Kidney glomerular epithelial cell (primary cell): Measurements from ENCODE around the gene ACVR1.
"Not testable (repeated sequence)": the region's sequence is repeated elsewhere in the genome, so short reads cannot be mapped to it uniquely, and the experiment has no call there.

ENCODE experiments used
- DNase-seq: peaks from one replicate; lab custom pipeline; 2025; lab: John Stamatoyannopoulos, UW

The ACVR1 gene

DNA sequence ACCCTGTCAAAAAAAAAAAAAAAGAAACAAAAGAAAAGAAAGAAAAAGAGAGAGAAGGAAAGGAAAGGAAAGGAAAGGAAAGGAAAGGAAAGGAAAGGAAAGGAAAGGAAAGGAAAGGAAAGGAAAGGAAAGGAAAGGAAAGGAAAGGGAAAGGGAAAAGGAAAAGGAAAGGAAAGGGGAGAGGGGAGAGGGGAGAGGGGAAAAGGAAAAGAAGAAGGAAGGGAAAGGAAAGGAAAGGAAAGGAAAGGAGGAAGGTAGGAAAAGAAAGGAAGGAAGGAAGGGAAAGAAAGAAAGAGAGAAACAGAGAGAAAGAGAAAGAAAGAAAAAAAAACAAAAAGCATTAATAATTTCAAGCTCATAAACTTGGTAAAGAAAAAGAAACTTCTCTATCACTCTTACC, 49.5 kb downstream of the ACVR1 start:
- DNase-seq: not testable (repeated sequence)

DNA sequence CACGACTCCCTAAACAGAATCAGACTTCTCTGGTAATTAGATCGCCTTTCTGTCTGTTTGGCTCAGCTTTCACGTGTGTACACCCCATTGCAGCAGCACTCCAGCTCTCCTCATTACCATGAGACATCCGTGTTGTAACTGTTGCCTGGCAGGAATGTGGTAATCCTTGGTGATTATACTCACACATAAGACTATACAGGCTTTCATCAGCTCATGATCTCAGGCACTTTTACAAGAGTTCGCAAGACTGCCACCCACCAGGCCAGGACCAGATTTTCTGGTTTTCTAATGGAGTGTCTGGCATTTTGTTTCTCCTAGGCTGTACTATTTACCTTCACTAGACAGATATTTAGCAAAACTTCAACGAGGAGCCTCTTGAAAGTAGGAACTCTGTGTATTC, 50.2 kb downstream of the ACVR1 start:
- no peak for DNase-seq

DNA sequence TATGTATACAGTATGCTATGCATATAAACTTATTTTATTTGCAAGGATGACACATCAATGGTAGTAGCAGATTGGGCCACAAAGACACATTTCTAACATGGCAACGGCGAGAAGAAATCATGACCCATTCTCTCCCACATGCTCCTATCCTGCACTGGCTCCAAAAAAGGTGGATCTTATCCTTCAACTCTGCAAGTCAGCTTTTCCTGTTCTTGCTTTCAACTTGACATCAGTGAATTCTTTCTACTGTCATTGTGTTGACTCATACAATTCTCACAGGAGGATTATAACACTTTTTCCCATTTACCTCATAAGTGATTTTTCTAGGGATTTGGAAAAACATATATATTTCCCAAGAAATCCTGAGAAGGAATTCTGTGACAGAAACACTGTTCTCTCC, 53.1 kb downstream of the ACVR1 start:
- DNase-seq: no peak

DNA sequence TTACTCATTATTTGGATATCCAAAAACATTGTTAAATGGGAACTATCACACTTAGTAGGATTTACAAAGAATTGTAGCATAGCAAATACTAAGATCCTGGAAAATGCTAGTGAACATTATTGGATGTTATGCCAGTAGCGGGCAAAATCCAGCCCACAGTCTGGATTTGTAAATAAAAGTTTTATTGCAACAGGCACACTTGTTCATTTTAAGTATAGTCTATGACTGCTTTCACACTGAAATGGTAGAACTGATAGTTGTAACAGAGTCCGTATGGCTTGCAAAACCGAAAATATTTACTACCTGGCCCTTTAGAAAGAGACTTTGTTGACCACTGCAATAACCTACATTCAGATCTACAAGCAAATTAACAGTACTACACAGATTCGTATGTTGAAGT, 53.6 kb downstream of the ACVR1 start:
- no peak for DNase-seq

DNA sequence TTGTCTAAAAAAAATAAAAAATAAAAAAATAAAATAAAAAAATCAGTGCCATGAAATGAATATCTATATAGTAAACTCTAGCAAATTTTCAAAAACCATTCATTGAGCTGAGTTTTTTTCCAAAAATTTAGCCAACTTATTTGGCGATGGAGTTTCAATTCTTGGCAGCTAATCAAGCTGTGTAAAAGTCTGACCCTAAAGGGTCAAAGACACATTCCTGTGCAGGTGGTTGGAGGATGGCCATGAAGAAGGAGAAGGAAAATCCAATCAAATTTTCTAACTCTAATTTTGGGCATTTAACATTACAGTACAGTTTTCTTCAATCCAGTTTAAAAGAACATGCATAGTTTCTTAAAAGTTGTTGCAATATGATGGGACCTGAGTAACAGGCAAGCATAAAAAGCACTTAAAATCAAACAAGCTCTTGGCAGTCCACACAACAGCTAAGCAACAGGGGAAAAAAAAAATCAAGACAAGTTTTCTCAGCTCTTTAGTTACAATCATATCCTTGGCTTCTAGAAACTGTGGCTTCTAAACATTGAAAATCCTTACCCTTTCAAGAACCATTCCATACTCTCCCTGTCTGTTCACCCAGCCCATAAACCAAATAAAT, 54.5 kb downstream of the ACVR1 start:
- no peak for DNase-seq

DNA sequence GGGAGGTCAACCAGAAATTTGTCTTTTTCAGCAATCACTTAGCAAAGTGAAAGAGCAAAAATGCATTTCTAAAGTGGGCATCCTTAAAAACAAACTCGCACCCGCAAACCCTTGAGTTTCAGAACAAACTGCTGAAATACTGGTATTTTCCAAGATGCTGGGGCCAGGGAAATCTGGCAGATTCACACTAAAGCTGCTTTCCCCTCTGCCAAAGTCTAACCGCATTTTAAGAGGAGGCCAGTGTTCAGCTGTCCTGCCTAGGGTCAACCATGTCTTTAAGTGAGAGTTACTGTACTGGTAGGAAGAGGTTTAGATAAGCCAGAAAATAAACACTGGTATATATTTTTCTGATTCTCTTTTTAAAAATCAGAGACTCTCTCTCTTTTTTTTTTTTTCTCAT, 55.9 kb downstream of the ACVR1 start:
- no peak for DNase-seq

DNA sequence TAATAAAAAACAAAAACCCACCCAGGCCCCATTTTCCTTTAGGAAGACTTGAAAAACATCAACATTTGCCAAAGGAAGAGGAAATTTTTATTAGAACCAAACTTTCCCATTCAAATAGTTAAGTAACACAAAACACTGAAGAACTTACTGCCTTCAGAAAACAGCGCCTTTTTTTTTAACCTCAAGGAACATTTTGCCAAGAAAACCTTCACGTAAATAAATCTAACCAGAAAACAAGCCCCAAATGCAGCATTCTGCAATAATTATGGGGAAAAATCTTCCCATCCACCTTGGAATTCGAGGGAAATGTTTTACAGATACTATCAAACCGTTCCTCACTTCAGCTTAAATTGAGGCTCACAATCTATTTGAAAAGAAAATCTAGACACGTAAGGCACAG, 56.4 kb downstream of the ACVR1 start:
- no peak for DNase-seq

DNA sequence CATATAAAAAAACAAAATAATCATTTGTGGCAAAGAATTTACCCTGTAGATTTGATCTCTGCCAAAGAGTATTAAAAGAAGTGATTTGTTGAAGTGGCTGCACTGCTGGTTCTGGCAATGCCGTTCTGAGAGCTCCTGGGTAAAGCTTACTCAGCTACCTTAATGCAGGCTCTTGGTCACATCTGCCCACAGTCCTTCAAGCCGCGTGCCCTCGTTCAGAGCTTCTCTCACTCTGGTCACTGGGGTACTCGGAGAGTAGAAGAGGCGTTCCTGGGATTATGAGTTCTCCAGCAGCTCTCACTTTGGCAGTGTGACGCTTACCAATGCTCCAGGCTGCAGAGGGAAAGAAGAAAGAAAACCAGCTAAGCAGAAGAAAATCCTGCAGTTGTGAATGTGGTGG, 57.9 kb downstream of the ACVR1 start:
- no peak for DNase-seq

DNA sequence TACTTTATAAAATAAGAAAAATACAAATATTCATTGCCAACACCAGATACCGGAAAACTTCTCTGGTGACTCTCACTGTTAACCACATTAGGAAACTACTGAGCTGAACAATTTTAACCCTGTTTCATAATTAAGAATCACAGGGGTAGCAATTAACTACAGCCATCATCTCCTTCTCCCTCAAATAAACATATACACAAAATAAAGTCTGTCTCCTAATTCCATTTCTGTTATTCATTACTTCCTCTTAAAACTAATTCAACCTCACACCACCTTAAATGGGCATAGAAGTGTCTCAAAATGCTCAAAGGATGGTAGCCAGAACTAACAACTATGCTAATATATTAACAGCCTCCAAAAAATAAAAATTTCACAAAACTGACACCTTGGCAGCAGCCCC, 60.7 kb downstream of the ACVR1 start:
- no peak for DNase-seq

DNA sequence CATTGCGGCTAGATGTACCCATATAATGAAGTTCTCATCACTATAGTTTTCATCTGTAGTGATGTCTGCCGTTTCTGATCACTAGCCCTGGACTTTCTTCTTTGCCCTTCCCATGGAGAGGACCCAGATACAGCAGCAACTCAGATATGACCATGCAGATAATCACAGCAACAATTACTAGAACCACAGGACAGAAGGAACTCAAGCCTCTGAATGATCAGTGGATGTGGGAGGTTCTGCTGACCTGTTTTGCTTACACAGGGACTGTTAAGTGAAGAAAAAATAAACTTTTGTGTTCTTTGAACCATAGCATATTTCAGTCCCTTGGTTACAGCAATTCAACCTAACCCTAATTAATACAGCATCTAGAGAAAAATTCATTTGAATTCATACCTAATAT, 62.7 kb downstream of the ACVR1 start:
- DNase-seq: no peak

DNA sequence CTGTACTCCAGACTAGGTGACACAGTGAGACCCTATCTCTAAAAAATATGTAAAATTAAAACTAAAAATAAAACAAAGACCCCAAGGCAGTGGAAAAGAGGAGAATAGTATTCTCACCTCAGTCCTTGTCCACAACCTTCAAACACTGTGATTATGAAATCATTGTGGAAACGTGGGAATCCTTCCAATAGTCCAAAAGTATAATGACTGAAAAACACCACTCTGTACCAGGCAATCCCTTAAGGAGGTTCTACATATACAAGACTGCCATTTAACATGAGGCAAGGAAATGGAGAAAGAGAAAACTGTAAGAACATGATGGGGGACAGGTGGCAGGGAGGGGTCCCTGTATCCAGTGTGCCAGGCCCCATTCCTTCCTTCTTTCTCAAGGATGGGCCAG, 66.1 kb downstream of the ACVR1 start:
- no peak for DNase-seq

DNA sequence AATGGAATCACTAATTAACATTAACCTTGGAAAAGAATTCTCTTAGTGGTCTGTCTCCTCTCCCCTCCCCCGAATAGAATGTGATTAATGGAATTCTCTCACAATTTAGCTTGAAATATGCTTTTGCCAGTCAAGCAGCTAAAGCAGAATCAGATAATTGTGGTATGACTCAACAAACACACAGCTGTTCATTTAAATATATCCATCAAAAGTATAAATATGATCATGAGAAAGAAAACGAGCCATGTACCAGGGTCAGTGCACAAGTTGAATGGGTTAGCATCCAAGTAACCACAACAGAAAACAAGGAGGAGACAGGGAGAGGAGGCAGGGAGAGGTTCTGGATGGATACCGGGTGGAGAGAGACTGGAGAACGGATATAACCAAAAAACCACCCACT, 66.9 kb downstream of the ACVR1 start:
- peak; percentile 36 for DNase-seq

DNA sequence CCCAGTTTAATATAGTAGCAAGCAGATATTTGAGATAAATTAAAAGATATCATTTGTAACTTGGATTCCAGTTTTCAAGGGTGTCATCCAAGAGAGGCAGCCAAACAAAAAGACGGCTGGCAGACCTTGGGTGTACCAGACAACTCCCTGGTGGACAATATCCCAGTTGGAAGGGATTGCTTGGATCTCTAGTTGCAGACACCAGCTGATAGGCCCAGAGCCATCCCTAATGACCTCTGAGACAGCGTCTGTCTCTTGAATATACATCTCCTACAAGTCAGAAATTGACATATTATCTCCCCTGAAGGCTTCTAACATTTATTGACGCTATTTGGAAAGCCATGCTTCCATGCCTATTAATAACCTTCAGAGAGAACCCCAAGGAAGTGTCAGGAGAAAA, 67.7 kb downstream of the ACVR1 start:
- no peak for DNase-seq

DNA sequence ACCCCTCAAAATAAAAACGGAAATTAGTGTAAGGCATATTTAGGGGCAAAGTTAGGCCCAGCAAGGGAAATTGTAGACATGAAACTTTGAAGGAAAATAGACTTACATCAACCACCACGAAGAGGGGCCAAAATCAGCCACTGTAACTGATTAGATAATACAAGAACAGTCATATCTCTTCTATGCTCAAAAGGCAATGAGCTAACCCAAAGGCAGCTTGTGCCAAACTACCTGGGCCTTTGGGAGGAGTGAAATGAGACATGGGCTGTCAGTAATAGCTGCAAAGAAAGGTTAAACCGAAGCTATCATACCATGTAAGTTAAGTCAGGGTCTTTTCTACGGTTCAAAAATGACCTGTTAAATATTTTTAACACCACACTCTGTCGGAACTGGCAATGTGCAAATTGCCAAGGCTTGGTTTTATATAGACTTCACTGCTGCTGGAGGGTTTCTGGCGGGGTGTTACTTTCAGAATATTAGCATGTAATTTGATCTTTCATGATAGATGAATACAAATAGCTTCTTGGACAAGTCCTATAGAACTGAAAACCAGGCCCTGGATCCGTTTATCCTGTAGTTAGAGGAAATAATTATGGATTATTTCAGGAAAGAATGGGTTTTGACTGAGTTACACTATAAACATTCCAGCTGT, 69.6 kb downstream of the ACVR1 start:
- no peak for DNase-seq

DNA sequence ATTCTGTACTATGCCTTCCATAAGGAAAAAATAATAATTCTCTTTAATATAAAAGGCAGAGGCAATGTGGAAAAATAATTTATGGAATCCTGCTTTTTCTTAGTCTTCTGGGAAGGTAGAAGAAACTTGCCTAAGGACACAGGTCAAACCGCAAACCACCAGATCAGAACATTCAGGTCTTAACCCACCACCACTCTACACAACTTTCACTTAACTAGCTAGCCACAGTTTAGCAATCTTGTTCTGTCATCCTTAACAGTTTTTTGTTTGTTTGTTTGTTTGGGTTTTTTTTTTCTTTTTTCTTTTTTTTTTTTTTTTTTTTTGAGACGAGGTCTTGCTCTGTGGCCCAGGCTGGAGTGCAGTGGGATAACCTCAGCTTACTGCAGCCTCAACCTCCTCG, 70.6 kb downstream of the ACVR1 start:
- DNase-seq: no peak

DNA sequence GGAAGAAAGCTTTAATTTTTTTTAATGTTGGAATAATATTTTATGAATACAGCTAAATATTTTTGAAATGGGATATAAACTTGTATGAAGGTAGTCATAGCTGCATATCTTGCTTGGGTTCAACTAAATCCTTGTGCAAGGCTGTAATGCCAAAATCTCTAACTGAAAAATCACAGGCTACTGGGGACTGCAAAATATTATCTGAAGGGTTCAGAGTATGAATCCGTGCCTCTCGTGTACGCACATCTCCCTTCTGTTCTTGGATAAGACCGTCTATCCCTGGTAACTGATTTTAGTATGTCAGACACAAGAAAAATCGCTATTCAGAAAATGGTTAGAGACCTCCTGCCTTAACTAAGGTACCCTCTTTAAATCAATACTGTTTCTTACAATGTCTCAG, 71.8 kb downstream of the ACVR1 start:
- no peak for DNase-seq

DNA sequence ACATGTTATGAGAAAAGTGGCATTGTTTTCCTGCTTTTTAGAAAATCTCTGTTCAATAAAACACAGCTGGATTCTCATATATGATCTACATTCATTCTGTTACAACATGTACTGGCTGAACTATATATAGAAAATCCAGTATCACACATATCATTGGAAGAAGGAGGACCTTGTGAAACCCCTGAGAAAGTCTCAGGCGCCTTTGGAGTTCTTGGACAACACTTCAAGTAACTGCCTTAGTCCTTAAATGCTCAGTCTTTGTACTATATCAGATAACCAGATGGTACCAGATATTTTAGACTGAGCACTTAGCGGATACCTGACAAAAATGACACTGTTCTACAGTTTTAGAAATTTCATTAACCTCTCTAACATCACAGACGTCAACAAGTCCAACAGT, 72.2 kb downstream of the ACVR1 start:
- no peak for DNase-seq

DNA sequence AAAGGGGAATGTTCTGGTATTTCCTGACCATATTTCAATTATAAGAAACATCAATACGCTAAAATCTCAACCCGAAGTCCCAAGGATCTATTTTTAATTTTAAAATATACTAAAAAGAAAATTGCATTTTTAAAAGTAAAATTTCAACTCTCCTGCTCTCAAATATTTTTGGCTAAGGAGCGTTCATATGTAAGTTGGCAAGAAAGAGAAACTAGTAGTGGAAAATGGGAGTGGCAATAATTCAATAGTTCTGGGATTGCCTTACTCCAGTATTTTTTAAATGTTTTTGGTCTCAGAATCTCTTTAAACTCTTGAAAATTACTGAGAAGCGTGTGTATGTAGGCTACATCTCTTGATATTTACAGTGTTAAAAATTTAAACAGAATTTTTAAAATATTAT, 72.7 kb downstream of the ACVR1 start:
- DNase-seq: no peak

DNA sequence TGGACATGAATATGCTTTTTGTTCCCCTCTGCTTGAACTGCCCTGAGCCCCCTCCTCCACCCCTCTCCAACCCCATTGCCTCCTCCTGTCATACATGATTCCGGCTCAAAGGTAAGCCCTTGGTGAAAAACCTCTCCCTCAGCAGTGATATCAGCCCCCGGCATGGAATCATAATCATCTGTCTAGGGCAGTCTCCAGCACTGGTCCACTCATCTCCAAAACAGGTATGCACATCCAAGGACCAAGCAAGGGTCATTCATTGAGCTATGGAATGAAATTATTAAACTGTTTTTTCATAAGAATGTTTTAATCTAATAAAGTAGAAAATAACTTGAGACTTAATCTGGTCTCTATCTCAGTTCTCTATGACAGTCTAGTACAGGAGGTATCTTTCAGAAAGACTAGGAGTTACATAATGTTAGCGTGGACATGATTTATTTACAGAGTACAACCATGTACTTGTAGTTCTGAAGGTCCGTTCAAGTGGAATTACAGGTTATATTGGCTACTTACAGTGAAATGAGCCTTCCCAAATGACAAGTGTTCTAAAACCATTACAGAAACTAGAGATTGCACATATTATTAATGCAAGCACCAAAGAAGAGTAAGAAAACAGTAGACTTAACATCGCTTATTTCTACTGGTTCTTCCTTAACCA, 75.2 kb downstream of the ACVR1 start:
- no peak for DNase-seq

DNA sequence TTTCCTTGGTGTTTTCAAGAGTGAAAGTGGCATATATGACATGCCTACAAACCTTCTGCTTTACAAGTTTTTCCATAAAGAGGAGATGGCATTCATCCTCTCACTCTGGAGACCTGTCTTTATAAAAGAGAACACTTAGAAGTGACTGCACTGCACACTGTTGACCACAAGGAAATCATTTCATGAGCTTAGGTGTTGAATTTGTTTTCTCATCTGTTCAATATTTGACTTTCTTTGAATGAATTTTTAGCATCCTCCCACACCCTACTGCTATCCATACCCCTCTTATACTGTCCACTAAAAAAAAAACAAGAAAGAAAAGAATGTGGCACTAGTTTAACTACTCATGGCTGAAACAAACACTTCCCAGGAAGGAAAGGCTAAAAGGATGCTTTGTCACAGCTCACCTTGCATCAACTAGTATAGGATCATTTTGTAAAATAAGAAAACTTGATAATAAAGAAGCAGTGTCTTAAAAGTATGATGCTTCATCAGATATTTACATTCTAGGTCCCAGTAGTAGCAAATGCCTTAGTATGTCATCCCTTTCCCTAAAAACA, 83.0 kb downstream of the ACVR1 start:
- no peak for DNase-seq

DNA sequence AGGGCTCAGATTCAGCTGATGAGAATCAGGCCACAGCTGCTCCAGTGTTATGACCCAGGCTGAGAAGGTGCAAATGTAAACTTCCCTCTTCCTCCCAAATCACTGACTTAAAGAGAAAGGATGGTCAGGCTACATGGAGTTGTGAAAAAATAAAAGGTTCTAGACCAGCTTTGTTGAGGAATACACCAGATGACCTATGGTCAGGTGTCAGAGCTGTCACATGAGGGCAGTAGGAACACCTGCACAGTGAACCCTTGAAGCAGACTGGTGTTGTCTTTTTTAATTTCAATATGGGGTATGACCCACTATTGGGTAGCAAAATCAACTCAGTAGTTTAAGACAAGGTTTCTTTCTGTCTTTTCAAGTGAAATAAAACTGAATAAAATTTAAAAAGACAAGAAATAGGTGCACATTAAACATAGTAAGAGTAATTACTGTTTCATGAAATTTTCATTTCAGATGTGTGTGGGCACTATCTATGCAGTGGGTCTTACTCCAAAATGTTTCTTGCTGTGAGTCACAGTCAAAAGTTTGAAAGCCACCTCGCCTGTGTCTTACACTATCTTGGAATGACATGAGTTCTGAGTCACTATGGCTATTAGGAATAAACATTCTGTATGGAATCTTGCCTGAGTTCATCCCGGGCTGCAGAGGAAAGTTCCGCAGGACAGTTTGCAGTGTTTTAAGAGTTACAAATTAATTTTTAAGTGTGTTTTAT, 83.6 kb downstream of the ACVR1 start:
- peak; percentile 45 for DNase-seq

DNA sequence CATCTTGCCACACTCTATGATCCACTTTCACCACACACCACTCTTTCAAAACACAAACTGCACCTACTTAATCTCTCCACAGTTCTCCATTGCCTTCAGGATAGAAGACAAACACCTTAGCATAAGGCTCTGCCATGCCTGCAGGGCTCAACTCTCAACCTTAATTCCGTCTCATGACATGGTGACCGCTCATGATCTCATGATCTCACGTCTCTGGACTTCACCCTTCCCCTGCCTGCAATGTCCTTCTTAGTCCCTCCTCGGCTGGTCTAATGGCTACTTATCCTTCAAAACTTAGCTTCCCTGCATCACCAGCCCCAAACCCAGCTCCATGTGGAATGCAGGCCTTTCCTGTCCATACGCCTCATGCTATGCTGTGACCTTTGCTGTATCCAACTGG, 85.3 kb downstream of the ACVR1 start:
- no peak for DNase-seq
